GM18505 (cell line): ENCODE measurements around the gene NHLH2.

Experiments used
- ATAC-seq: cut with Tn5 transposase; IDR thresholded peaks from one replicate; pipeline ENCODE4 v1.9.1; 2021; ENCODE audit not compliant: unreplicated experiment
- POLR2A ChIP-seq: IDR thresholded peaks from 4 replicates; pipeline ENCODE4 v1.6.1; 2011; ENCODE audit warnings: borderline replicate concordance; ENCODE audit not compliant: insufficient read depth, insufficient read length; ENCODE audit errors: extremely low read depth

Gene NHLH2

DNA sequence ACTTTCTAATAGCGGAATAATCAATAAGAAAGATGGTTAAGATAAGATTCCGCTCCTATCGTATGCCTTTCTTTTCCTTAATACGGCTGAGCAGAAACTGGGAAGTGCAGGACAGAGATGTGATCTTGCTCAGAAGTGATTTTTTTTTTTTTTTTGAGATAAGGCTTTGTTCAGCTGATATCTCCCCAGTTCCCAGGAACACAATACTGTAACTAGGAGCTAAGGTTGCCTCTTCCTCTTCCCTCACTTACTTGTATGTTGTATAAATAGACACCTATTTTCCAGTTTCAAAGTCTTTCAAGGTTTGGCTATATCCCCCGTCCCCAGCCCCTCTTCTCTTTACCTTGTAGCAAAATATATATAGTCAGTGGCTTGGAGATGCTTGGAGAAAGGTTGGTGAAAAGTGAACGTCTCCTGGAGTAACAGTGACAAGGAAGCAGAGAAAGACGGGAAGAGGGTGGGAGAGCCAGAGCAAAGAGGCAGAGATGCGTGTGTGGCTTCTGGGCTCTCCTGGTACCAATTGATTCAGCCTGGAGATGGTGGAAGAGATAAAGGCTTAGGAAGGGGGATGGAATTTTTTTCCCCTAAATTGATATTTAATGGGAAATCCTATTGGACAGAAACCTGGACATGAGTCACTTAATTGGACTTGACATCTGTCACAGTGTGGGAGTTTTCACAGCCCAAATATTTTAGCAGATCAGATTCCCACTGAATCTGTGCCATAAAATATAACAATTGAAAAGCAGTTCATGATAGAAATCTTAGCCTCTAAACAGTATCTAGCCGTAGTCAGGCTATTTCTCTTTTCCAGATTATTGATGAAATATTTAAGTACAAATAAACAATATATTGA, at the start of gene NHLH2:
NHLH2 (minus strand) TSS at position 522 of the 856 bp plus-strand sequence. CDS start 2,754 bp downstream, outside the sequence.
- no peak for TF ChIP-seq POLR2A
- ATAC-seq, result no peak

DNA sequence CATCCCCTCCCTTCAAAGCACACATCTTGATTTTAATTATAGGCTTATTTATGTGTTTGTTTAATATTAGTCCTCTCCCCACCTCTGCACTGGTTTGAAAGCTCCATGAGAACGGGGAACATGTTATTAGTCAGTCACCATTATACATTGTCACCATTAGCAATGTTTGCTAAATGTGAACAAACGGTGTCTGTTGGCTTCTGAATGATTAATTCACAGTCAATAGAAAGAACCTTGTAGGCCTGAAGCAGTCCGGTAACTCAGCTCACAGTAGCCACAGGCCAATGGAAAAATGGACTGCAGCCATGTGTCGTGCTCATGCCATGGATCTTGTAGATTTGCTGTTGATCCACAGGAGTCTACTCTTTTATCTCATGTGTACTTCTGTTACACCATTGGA, 49.7 kb upstream of the NHLH2 start:
- no peak for ATAC-seq
- no peak for TF ChIP-seq POLR2A

- no peak for TF ChIP-seq POLR2A
- no peak for ATAC-seq
These were observed 48.0 kb upstream of the NHLH2 start for GRCh38 chr1:115888976-115889375.

DNA sequence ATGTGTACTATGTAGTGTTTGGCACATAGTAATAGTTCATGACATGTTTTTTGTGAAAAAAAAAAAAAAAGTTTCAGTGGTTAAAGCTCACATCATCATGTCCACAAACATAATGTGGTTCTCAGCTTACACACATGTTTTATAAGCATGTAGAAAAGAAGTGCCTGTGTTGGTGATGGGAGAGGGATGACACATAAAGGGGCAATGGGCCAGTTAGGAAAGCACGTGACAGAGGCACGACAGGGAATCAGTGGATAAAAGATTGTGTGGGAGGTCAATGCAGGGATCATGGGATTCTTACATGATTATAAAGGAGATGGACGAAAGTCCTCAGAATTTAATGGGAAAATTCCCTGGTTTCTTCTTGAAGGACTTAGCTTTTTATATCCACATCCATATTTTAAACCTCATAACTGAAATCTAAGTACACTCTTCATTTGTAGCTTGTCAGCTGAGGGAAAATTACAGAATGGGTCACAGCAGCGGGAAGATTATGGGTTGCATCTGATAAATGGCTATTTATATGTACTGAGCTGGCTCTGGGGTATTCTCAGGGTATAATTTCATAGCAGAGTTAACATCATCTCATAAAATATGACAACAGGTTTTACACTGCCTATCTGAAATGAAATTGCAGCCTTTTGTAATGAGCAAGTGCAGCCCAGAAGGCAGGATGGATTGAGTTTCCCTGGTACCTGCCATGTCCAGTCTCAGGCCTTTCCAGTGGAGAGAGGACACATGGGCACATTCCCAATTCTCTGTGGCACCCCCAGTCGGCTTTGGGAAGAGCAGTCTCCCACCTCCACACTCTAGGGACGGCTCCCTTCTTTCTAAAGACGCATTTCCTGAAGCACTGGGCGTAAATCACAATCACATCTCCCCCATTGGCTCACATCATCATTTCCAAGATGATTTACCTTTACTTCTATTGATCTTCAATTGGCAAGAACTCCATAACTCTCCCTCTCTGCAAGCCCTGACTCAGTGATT, 42.3 kb upstream of the NHLH2 start:
- ATAC-seq, result no peak
- TF ChIP-seq POLR2A, result no peak

DNA sequence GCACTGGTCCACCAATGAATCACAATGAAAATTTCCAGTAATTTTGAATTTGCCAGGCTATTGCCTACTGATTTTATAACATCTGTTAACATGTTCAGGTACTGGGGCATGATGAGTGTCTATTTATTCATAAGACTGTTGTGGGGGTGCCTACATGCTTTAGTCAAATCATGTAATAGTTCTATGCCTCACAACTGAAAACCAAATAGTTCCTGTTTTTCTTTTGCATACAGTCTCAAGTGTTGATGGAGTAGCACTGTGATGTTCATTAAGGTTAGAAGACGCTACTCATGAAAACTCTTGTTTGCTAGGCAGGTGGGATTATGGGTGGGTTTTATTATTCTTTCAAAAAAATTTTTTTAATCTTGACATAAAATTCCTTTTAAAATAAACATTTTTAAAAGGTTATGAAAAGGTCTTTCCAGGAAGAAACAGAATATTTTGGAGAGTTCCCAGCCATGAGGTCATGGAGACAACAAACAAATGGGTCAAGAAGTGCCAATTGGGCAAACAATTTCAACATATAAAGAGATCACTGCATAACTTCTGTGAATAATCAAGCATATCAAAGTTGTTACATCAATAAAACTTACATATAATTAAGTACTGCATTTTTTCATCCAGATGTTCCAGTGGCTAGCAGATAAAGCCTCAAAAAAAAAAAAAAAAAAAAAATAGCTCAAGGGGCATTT, 40.2 kb upstream of the NHLH2 start:
- no peak for ATAC-seq
- no peak for TF ChIP-seq POLR2A

- no peak for TF ChIP-seq POLR2A
- ATAC-seq, result no peak
These were observed 39.1 kb upstream of the NHLH2 start for GRCh38 chr1:115879977-115880376.

DNA sequence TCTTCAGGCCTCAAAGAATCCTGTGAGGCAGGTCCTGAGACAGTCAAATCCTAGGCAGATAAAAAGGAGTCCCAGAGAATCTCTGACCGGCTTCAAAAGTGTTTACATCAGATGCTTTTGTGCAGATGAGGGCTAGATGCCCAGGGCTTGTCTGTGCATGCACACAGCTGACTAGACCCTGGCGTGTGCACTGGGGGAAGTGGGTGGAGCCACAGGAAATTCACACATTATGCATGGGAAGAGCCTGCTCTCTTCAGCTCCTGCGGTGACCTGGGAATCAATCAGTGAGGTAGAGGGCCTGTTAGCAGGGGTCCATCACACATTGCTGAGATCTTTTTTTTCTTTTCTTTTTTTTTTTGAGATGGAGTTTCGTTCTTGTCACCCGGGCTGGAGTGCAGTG, 36.6 kb upstream of the NHLH2 start:
- no peak for ATAC-seq
- TF ChIP-seq POLR2A, result no peak

DNA sequence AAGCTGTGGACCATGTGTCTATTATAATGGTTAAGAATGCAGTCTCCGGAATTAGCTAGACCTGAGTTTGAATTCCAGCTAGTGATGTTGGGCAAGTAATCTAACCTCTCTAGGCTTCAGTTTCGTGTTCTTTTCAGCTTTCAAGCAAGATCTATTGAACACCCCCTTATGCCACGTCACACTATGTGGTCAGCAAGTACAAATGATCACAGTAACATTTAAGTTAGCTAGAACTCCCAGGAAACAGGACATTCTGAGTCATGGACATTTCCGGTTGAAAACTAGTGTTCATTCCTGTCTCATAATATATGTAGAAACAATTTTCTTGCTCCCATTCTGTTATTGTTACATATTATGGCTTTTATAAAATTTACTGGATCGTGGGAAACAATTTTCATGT, 34.0 kb upstream of the NHLH2 start:
- TF ChIP-seq POLR2A, result no peak
- ATAC-seq, result no peak

DNA sequence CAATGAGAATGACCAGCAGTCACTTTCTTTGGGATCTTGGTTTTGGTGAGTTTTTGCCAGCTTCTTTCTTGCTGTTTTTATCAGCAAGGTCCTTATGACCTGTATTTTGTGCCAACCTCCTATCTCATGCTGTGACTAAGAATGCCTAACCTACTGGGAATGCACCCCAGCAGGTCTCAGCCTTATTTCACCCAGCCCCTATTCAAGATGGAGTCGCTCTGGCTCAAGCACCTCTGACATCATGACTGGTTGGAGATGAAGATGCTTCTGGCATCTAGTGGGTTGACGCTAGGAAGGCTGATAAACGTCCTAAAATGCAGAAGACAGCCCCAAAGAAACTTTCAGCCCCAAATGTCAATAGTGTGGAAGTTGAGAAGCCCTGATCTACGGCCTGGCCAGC, 33.6 kb upstream of the NHLH2 start:
- TF ChIP-seq POLR2A, result no peak
- no peak for ATAC-seq

- TF ChIP-seq POLR2A, result no peak
- no peak for ATAC-seq
These were observed 32.3 kb upstream of the NHLH2 start for GRCh38 chr1:115873184-115873583.

DNA sequence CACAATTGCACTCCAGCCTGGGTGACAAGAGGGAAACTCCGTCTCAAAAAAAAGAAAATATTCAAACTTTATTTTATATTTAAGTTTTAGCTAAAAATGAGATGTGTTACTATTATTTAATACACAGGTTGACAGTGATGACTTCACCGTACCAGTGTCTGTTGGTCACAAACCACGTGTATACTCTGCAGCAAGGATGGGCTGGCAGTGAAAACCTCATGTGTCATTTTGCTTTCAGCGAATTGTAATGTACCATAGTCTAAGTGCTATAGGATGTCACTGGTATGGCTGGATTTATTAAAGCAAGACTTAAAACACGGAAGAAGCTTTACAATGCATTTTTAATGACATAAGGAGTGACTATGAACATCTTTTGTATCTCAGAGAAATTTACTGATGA, 28.1 kb upstream of the NHLH2 start:
- ATAC-seq, result no peak
- no peak for TF ChIP-seq POLR2A

DNA sequence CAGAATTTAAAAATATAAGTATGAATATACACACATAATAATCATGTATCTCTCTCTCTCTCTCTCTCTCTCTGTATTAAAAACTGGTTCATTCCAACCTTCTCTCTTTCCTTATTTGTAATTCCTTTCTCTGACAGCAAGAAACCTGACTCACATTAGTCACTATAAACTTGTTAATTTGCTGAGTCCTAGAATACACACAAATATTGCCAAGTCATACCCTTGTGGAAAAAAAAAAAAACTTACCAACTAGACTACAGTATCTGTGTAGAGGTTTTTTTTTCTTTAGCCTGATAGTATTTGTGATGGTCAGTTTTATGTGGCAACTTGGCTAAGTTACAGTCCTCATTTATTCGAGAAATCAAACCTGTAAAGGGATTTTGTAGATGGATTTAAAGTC, 26.3 kb upstream of the NHLH2 start:
- no peak for TF ChIP-seq POLR2A
- ATAC-seq, result no peak
